Measurements from ENCODE around the gene MED19.
"Not testable (repeated sequence)": the region's sequence is repeated elsewhere in the genome, so short reads cannot be mapped to it uniquely, and the experiment has no call there.

MED19 gene

GRCh38 chr11:57711414-57712255, at the start of gene MED19:
Gene MED19 (minus strand): TSS chr11:57712215. CDS start chr11:57712179, 36 bp downstream.
- intact Hi-C loops (cut with DNase I) = loop anchor here (2.0 to 5.0 kb wide), 4 partner anchors 29 to 89 kb away; partner anchors contain the start of genes CTNND1 and SELENOH
- DNase-seq = peak in 8 of 10 donors; percentile 53 to 97 (median 82)

- intact Hi-C loops (cut with DNase I) = loop anchor here (10.0 kb wide), 1 partner anchor 757 kb away; no protein-coding TSS in a partner anchor
- no peak for DNase-seq
These were observed 46.2 kb upstream of the MED19 start for GRCh38 chr11:57758174-57758573.

GRCh38 chr11:57752954-57753353, 40.9 kb upstream of the MED19 start:
- intact Hi-C loops (cut with DNase I) = loop anchor here (5.0 to 10.0 kb wide), 2 partner anchors 49 to 762 kb away; no protein-coding TSS in a partner anchor
- no peak for DNase-seq

GRCh38 chr11:57751676-57752253, 39.8 kb upstream of the MED19 start, which contains the start of gene BTBD18:
Gene BTBD18 (minus strand): TSS chr11:57751819. CDS start chr11:57751188, 631 bp downstream.
- intact Hi-C loops (cut with DNase I) = loop anchor here (5.0 to 10.0 kb wide), 2 partner anchors 51 to 763 kb away; no protein-coding TSS in a partner anchor
- no peak for DNase-seq

GRCh38 chr11:57751176-57751575, 39.2 kb upstream of the MED19 start:
- no peak for DNase-seq
- intact Hi-C loops (cut with DNase I) = loop anchor here (5.0 to 10.0 kb wide), 2 partner anchors 51 to 764 kb away; no protein-coding TSS in a partner anchor

GRCh38 chr11:57746920-57747319, 34.9 kb upstream of the MED19 start:
- DNase-seq = no peak
- intact Hi-C loops (cut with DNase I) = no loop called here

- no peak for DNase-seq
- intact Hi-C loops (cut with DNase I) = no loop called here
These were observed 33.2 kb upstream of the MED19 start for GRCh38 chr11:57745206-57745605.

GRCh38 chr11:57744357-57744756, 32.3 kb upstream of the MED19 start:
- DNase-seq = no peak
- intact Hi-C loops (cut with DNase I) = no loop called here

- intact Hi-C loops (cut with DNase I) = no loop called here
- no peak for DNase-seq
These were observed 30.1 kb upstream of the MED19 start for GRCh38 chr11:57742087-57742452.

GRCh38 chr11:57741132-57742086, 29.4 kb upstream of the MED19 start, which contains the start of gene SELENOH:
Gene SELENOH (plus strand): TSS chr11:57741491. CDS start chr11:57741596, 105 bp downstream.
- DNase-seq = peak; percentile 89 to 100 (median 97)
- intact Hi-C loops (cut with DNase I) = loop anchor here (2.0 kb wide), 1 partner anchor 29 kb away; the partner anchor contains the start of genes MED19 and TMX2

GRCh38 chr11:57735619-57736298, 23.7 kb upstream of the MED19 start:
- intact Hi-C loops (cut with DNase I) = no loop called here
- no peak for DNase-seq

GRCh38 chr11:57732661-57733060, 20.6 kb upstream of the MED19 start:
- intact Hi-C loops (cut with DNase I) = no loop called here
- DNase-seq = no peak

- intact Hi-C loops (cut with DNase I) = no loop called here
These were observed 17.5 kb upstream of the MED19 start for GRCh38 chr11:57729479-57729878.

GRCh38 chr11:57728829-57729228, 16.8 kb upstream of the MED19 start:
- intact Hi-C loops (cut with DNase I) = no loop called here
- DNase-seq = no peak

More at GRCh38 chr11:57729479-57729878, 17.5 kb upstream of the MED19 start:
- no peak for DNase-seq

GRCh38 chr11:57727185-57727584, 15.2 kb upstream of the MED19 start:
- DNase-seq = no peak
- intact Hi-C loops (cut with DNase I) = no loop called here

- intact Hi-C loops (cut with DNase I) = not testable (repeated sequence)
These were observed 4.7 kb upstream of the MED19 start for GRCh38 chr11:57716726-57717125.

GRCh38 chr11:57713835-57714234, 1.8 kb upstream of the MED19 start:
- DNase-seq = no peak
- intact Hi-C loops (cut with DNase I) = loop anchor here (2.0 to 5.0 kb wide), 3 partner anchors 27 to 48 kb away; partner anchors contain the start of genes CTNND1 and SELENOH

More at GRCh38 chr11:57716726-57717125, 4.7 kb upstream of the MED19 start:
- DNase-seq = not testable (repeated sequence)

- peak; percentile 88 to 99 (median 91) for DNase-seq
- intact Hi-C loops (cut with DNase I) = loop anchor here (2.0 to 5.0 kb wide), 3 partner anchors 28 to 50 kb away; partner anchors contain the start of genes CTNND1 and SELENOH
These were observed 488 bp upstream of the MED19 start, which contains the start of gene TMX2 for GRCh38 chr11:57712256-57713150. Gene TMX2 (plus strand): TSS chr11:57712593. CDS start chr11:57712619, 26 bp downstream.
